ENCODE results near the gene TTYH1. TPM values are rescaled to one million over a fixed set of nuclear protein-coding genes. Genes with fewer than 3 reads are reported as not detected.
A peak's percentile ranks its signal among the peaks of the same experiment; 100 is the strongest.

TTYH1 gene
- total and polyA plus RNA-seq, 9 of the 15 experiments (the other 6 are each of a cell fraction or from before 2014, with no cell fraction given), result 0.08 TPM; not detected in 8

DNA sequence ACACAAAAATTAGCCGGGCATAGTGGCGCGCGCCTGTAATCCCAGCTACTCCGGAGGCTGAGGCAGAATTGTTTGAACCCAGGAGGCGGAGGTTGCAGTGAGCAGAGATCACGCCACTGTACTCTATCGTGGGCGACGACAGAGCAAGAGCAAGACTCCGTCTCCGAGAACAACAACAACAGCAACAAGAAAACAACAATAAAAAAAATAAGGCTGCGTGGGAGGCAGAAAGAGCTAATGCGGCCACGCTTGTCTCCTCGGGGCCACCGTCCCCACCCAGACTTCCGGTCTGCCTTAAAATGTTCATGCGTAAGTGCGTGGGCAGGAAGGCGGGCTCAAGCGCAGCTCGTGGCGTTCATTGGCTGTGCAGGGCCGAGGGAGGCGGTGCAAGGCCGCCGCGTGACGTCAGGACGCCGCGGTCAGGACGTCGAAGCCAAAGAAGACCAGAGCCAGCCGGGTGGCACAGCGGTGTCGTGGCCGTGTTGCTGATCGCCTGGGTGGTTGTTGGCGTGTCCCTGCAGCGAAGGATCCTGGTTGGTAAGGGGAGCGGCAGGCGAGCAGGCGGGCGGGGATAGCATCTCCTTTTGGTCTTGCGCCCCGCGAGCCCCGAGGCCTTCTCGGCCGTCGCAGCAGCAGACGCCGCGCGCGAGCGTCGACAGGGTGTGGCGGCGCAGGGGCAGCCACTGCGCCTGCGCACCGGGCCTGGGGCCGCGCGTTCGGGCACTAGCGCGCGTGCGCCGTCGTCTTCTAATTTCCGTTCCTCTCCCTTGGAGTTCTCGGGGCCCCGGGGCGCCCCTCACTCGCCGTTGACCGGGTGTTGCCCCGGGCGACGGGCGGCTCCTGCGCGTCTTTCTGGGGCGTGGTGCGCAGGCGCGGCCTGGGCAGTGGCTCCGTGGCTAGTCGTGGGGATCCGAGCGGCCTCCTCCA, 33.8 kb downstream of the TTYH1 start, which contains the start of gene LENG8 (continued):
- peak; percentile 87 for TF ChIP-seq HMGN3 (IDR thresholded peaks at IDR 0.05; ENCODE audit: borderline replicate concordance, extremely low read depth, insufficient read length, low read depth, low read length)
- TF ChIP-seq ZBTB8A (IDR thresholded peaks at IDR 0.05; ENCODE audit: partially characterized antibody), result no peak
- no peak for TF ChIP-seq ETS2 (tag; IDR thresholded peaks at IDR 0.05; ENCODE audit: borderline replicate concordance, poor library complexity, severe bottlenecking)
- peak; percentile 97 for TF ChIP-seq CREM (IDR thresholded peaks at IDR 0.05; ENCODE audit: low read depth)
- TF ChIP-seq HNRNPUL1 (IDR thresholded peaks at IDR 0.05; ENCODE audit: low read length), result no peak
- TF ChIP-seq RBM15 (IDR thresholded peaks at IDR 0.05; ENCODE audit: insufficient read depth, low read length), result no peak
- TF ChIP-seq ZNF589 (CRISPR knock-in tag; IDR thresholded peaks at IDR 0.05; ENCODE audit: low read depth), result 0 out of 2 replicates have a peak, but pooled peaks have one; percentile 50
- TF ChIP-seq SIRT6 (IDR thresholded peaks at IDR 0.05; ENCODE audit: low read depth, low read length), result no peak
- no peak for TF ChIP-seq SREBF1 (IDR thresholded peaks at IDR 0.05; ENCODE audit: borderline replicate concordance, low read depth, low read length)
- no peak for TF ChIP-seq XRCC5 (IDR thresholded peaks at IDR 0.05; ENCODE audit: low read depth, low read length)
- no peak; the same call in 1 of the 2 replicates for TF ChIP-seq SMARCE1 (IDR thresholded peaks at IDR 0.05)
- TF ChIP-seq CREBBP (IDR thresholded peaks at IDR 0.05; ENCODE audit: low read depth, low read length), result no peak
- TF ChIP-seq ZKSCAN8 (CRISPR knock-in tag; IDR thresholded peaks at IDR 0.05), result no peak
- TF ChIP-seq MTF1 (CRISPR knock-in tag; IDR thresholded peaks at IDR 0.05; ENCODE audit: borderline replicate concordance), result no peak
- peak; percentile 87 for TF ChIP-seq SP1 (CRISPR knock-in tag; IDR thresholded peaks at IDR 0.05)
- TF ChIP-seq SRSF1 (IDR thresholded peaks at IDR 0.05; ENCODE audit: low read depth, low read length), result no peak
- TF ChIP-seq ASH1L (IDR thresholded peaks at IDR 0.05; ENCODE audit: borderline replicate concordance, low read depth, partially characterized antibody), result peak; percentile 60
- TF ChIP-seq, protein P1, sequence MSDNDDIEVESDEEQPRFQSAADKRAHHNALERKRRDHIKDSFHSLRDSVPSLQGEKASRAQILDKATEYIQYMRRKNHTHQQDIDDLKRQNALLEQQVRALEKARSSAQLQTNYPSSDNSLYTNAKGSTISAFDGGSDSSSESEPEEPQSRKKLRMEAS (CRISPR knock-in tag; IDR thresholded peaks at IDR 0.05), result peak; percentile 79
- peak in 1 of 2 experiments; percentile 47; a peak in 2 of 4 replicates for TF ChIP-seq SIN3A (IDR thresholded peaks at IDR 0.05; ENCODE audit: borderline replicate concordance in 2 of 2, control insufficient read depth in 1 of 2, low read depth in 2 of 2, low read length in 2 of 2)
- TF ChIP-seq BRD9 (IDR thresholded peaks at IDR 0.05; ENCODE audit: low read depth, partially characterized antibody), result peak; percentile 73
- no peak for TF ChIP-seq PTRF (tag; IDR thresholded peaks at IDR 0.05)
- no peak for TF ChIP-seq CBX5 (IDR thresholded peaks at IDR 0.05; ENCODE audit: borderline replicate concordance, low read depth)
- TF ChIP-seq PHB (CRISPR knock-in tag; IDR thresholded peaks at IDR 0.05), result 0 out of 2 replicates have a peak, but pooled peaks have one; percentile 14
- TF ChIP-seq NCOA4 (IDR thresholded peaks at IDR 0.05; ENCODE audit: partially characterized antibody), result no peak
- no peak for TF ChIP-seq SMC3 (conservative IDR thresholded peaks at IDR 0.05; ENCODE audit: insufficient read depth, low read depth, low read length)
- TF ChIP-seq TFAM (CRISPR knock-in tag; conservative IDR thresholded peaks at IDR 0.05), result no peak
- peak; percentile 68 for TF ChIP-seq SAFB (IDR thresholded peaks at IDR 0.05; ENCODE audit: borderline replicate concordance, low read depth, low read length)
- TF ChIP-seq, protein P2, sequence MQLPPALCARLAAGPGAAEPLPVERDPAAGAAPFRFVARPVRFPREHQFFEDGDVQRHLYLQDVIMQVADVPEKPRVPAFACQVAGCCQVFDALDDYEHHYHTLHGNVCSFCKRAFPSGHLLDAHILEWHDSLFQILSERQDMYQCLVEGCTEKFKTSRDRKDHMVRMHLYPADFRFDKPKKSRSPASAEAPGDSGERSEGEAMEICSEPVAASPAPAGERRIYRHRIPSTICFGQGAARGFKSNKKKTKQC (CRISPR knock-in tag; IDR thresholded peaks at IDR 0.05), result peak; percentile 23
- TF ChIP-seq ZFX (CRISPR knock-in tag; IDR thresholded peaks at IDR 0.05), result peak; percentile 98

Data from K562 (cell line).